A673 (cell line): ENCODE measurements around the gene SCNM1. TPM values are rescaled to one million over a fixed set of nuclear protein-coding genes. Genes with fewer than 3 reads are reported as not detected.

Experiments
- BruUV-seq: library from RNA; stranded (reverse); fragments of 400-500 nt; replicated peaks from 2 replicates; lab custom pipeline; 2021; lab: Mats Ljungman, UMichigan
- CTCF ChIA-PET: fragments of 300-600 bp; sonication (Branson Sonifier 250); formaldehyde crosslinking; loops from one replicate; lab custom pipeline; 2022; ENCODE audit warnings: antibody characterized with exemption; lab: Charles Lee
- POLR2A ChIA-PET: fragments of 300-600 bp; sonication (Branson Sonifier 250); formaldehyde crosslinking; loops from one replicate; lab custom pipeline; 2022; ENCODE audit warnings: antibody characterized with exemption; ENCODE audit not compliant: low non-redundant PET; lab: Charles Lee
- DNase-seq: peaks from one replicate; pipeline ENCODE4 v3.0.0-alpha.2; 2015; ENCODE audit warnings: low spot score
- H3K27ac ChIP-seq: fragments of 200-600 bp; sonication (generic); 2 replicates; pipeline ENCODE4 v1.5.1; 2016; ENCODE audit warnings: mixed run types, low read depth, mild to moderate bottlenecking, mixed read lengths, antibody characterized with exemption, low read length; ENCODE audit not compliant: poor library complexity, severe bottlenecking
- H3K27me3 ChIP-seq: fragments of 200-600 bp; sonication (generic); replicated peaks from 2 replicates; pipeline ENCODE4 v1.6.1; 2017; ENCODE audit warnings: mixed run types, low read depth, mild to moderate bottlenecking, mixed read lengths, antibody characterized with exemption, low read length; ENCODE audit not compliant: insufficient read depth, poor library complexity
- H3K36me3 ChIP-seq: fragments of 200-600 bp; sonication (generic); 2 replicates; pipeline ENCODE4 v1.6.1; 2016; ENCODE audit warnings: mixed run types, mild to moderate bottlenecking, mixed read lengths, antibody characterized with exemption, low read length; ENCODE audit not compliant: insufficient read depth, poor library complexity, severe bottlenecking
- H3K4me1 ChIP-seq: fragments of 200-600 bp; sonication (generic); 2 replicates; pipeline ENCODE4 v1.6.1; 2017; ENCODE audit warnings: mixed run types, mild to moderate bottlenecking, mixed read lengths, antibody characterized with exemption, low read length; ENCODE audit not compliant: insufficient read depth, poor library complexity, severe bottlenecking
- H3K4me3 ChIP-seq: fragments of 200-600 bp; sonication (generic); 2 replicates; pipeline ENCODE4 v1.5.1; 2016; ENCODE audit warnings: low read depth, mixed run types, mild to moderate bottlenecking, mixed read lengths, low read length; ENCODE audit not compliant: poor library complexity, severe bottlenecking
- H3K9me3 ChIP-seq: fragments of 200-600 bp; sonication (generic); 2 replicates; pipeline ENCODE4 v1.6.1; 2016; ENCODE audit warnings: mixed run types, low read depth, mild to moderate bottlenecking, mixed read lengths, antibody characterized with exemption, low read length; ENCODE audit not compliant: poor library complexity, severe bottlenecking
- CTCF ChIP-seq: fragments of 300-800, 200-600 bp; sonication (generic); conservative IDR thresholded peaks from 2 replicates; pipeline ENCODE4 v1.5.1; 2017; ENCODE audit warnings: low read depth, mild to moderate bottlenecking, antibody characterized with exemption, low read length, moderate library complexity, mixed read lengths
- EZH2 ChIP-seq: fragments of 200-600 bp; sonication (generic); IDR thresholded peaks from 2 replicates; pipeline ENCODE4 v1.6.1; 2017; ENCODE audit warnings: borderline replicate concordance, low read depth, mild to moderate bottlenecking, mixed read lengths, antibody characterized with exemption, low read length; ENCODE audit not compliant: poor library complexity, severe bottlenecking
- intact Hi-C: fragments of 100-400 bp; cut with micrococcal nuclease; formaldehyde crosslinking; loops from one replicate; pipeline ENCODE4 v1.10.0; 2022; ENCODE audit not compliant: unreplicated experiment
- total RNA-seq: library from RNA; stranded (reverse); gene quantifications from 2 replicates; pipeline ENCODE4 v1.2.3, GENCODE V29; 2021

Gene SCNM1
- total RNA-seq, 1 experiment from 2014 or later, result 59.6 TPM

- intact Hi-C loops, result no loop called here
- H3K27ac ChIP-seq, result no peak overlapping the region
- POLR2A ChIA-PET, result no interaction called here
- H3K36me3 ChIP-seq, result no peaks in the 10 kb centered on the region
- H3K9me3 ChIP-seq, result no peaks in the 10 kb centered on the region
- BruUV-seq, result no TSS peak
- peaks cover 9% of the 10 kb centered on the region for H3K4me1 ChIP-seq
- TF ChIP-seq CTCF (no peak), EZH2 (no peak)
- H3K4me3 ChIP-seq, result peak overlapping the region; percentile 86
- CTCF ChIA-PET, result no interaction called here
- no peaks in the 10 kb centered on the region for H3K27me3 ChIP-seq
- DNase-seq, result no peak
Observed at GRCh38 chr1:151145304-151146071, 20.5 kb upstream of the SCNM1 start.

- H3K27me3 ChIP-seq, result no peaks in the 10 kb centered on the region
- H3K36me3 ChIP-seq, result no peaks in the 10 kb centered on the region
- no peaks in the 10 kb centered on the region for H3K9me3 ChIP-seq
- H3K4me3 ChIP-seq, result peak overlapping the region; percentile 86
- no TSS peak for BruUV-seq
- no peak for TF ChIP-seq EZH2
- no peak for TF ChIP-seq CTCF
- ChIA-PET CTCF (no interaction called here), POLR2A (no interaction called here)
- intact Hi-C loops, result no loop called here
- H3K4me1 ChIP-seq, result peaks cover 9% of the 10 kb centered on the region
- no peak for DNase-seq
- H3K27ac ChIP-seq, result peak overlapping the region; percentile 66
Observed at GRCh38 chr1:151146072-151146411, 19.9 kb upstream of the SCNM1 start.

- peak within 1 kb of the TSS; percentile 66 for H3K27ac ChIP-seq
- BruUV-seq, result no TSS peak
- H3K4me3 ChIP-seq, result peak within 1 kb of the TSS; percentile 86
- ChIA-PET CTCF (interaction anchor here (0.6 kb wide), 1 partner anchor 614 kb away, joined by 6 read pairs; no protein-coding TSS in a partner anchor), POLR2A (no interaction called here)
- peak; percentile 88 for DNase-seq
- H3K36me3 ChIP-seq, result no peaks in the 10 kb centered on the region
- TF ChIP-seq EZH2, result no peak
- no peak for TF ChIP-seq CTCF
- H3K4me1 ChIP-seq, result peaks cover 9% of the 10 kb centered on the region
- no peaks in the 10 kb centered on the region for H3K27me3 ChIP-seq
- no peaks in the 10 kb centered on the region for H3K9me3 ChIP-seq
- intact Hi-C loops, result no loop called here
Observed at GRCh38 chr1:151146412-151147131, 19.4 kb upstream of the SCNM1 start, which contains the start of gene SEMA6C. Gene SEMA6C, minus strand, starts transcription at chr1:151146631. Its CDS starts 4,010 bp downstream, at chr1:151142621.
